Natural killer cell (primary cell): ENCODE results near the gene TYSND1. TPM values are rescaled to one million over a fixed set of nuclear protein-coding genes. Genes with fewer than 3 reads are reported as not detected.

Experiments
- ATAC-seq, 3 donors: fragments of 150-1000 bp in 2 of 3; fragments of 200-7000 bp in 1 of 3; cut with Tn5 transposase; 1 replicate in 1 of 3; 2 replicates in 2 of 3; pipeline ENCODE4 v1.10.0; 2021; ENCODE audit warnings: mild to moderate bottlenecking in 2 of 3, moderate library complexity in 2 of 3
- DNase-seq, 2 donors: peaks; one replicate each; pipeline versions ENCODE4 v3.0.0 to v3.0.0-alpha.2; 2013 to 2021; ENCODE audit warnings: mixed read lengths in 1 of 2
- H3K27ac ChIP-seq: one replicate; pipeline ENCODE4 v1.5.1; 2013; ENCODE audit warnings: mild to moderate bottlenecking, low read length
- H3K27me3 ChIP-seq: one replicate; pipeline ENCODE4 v1.6.1; 2013; ENCODE audit warnings: low read length; ENCODE audit not compliant: control insufficient read depth, insufficient read depth
- H3K36me3 ChIP-seq: one replicate; pipeline ENCODE4 v1.6.1; 2013; ENCODE audit warnings: low read length; ENCODE audit not compliant: control insufficient read depth, insufficient read depth
- H3K4me1 ChIP-seq: one replicate; pipeline ENCODE4 v1.6.1; 2013; ENCODE audit warnings: low read length; ENCODE audit not compliant: control insufficient read depth, insufficient read depth
- H3K4me3 ChIP-seq: one replicate; pipeline ENCODE4 v1.5.1; 2013; ENCODE audit warnings: low read length
- H3K9me3 ChIP-seq: one replicate; pipeline ENCODE4 v1.6.1; 2013; ENCODE audit warnings: low read length; ENCODE audit not compliant: control insufficient read depth, insufficient read depth
- H3K27ac Mint-ChIP-seq, 2 donors: one replicate each; pipeline ENCODE4 v1.8.0; 2022; ENCODE audit warnings: mild to moderate bottlenecking in 2 of 2, mixed read lengths in 2 of 2, moderate library complexity in 1 of 2
- H3K27me3 Mint-ChIP-seq, 2 donors: one replicate each; pipeline ENCODE4 v1.8.0; 2022; ENCODE audit warnings: low read depth in 2 of 2, mixed read lengths in 2 of 2
- H3K36me3 Mint-ChIP-seq: one replicate; pipeline ENCODE4 v1.8.0; 2022; ENCODE audit warnings: mixed read lengths
- H3K4me1 Mint-ChIP-seq, 2 donors: one replicate each; pipeline ENCODE4 v1.8.0; 2022; ENCODE audit warnings: mixed read lengths in 2 of 2
- H3K4me3 Mint-ChIP-seq: one replicate; pipeline ENCODE4 v1.8.0; 2022; ENCODE audit warnings: mild to moderate bottlenecking, moderate library complexity, mixed read lengths
- H3K9me3 Mint-ChIP-seq, 2 donors: one replicate each; pipeline ENCODE4 v1.8.0; 2022; ENCODE audit warnings: mixed read lengths in 2 of 2
- CTCF ChIP-seq: fragments of 200-600 bp; IDR thresholded peaks from one replicate; pipeline ENCODE4 v1.8.0; 2022; ENCODE audit warnings: antibody characterized with exemption
- WGBS: methylation state at CpG from one replicate; pipeline ENCODE4 v1.1.7; 2013; ENCODE audit warnings: missing lambda C conversion rate; ENCODE audit not compliant: insufficient coverage; 5-methylcytosine and 5-hydroxymethylcytosine counted together
- intact Hi-C: fragments of 100-400 bp; cut with micrococcal nuclease; formaldehyde crosslinking; loops from one replicate; pipeline ENCODE4 v1.14.2; 2022
- total RNA-seq, 4 donors: library from RNA; stranded (reverse); fragments of 120-200 nt in 1 of 4; gene quantifications; one replicate each; pipeline versions ENCODE4 v1.2.3 to v1.2.4, GENCODE V29; 2013 to 2022

The TYSND1 gene
- total RNA-seq, 3 donors from 2014 or later (not counting 1 experiment from before 2014, with no cell fraction given), result 12.0 to 17.9 (median 12.4) TPM

GRCh38 chr10:70088308-70088698 lies 58.2 kb downstream of the TYSND1 start:
- WGBS, result 43% methylated on average over 1 of the region's 3 CpGs

More at GRCh38 chr10:70088308-70088698, 58.2 kb downstream of the TYSND1 start:
- H3K4me3 Mint-ChIP-seq, result no peak overlapping the region
- Histone ChIP-seq H3K27me3 (no peaks in the 10 kb centered on the region), H3K36me3 (no peaks in the 10 kb centered on the region), H3K4me3 (no peak overlapping the region), H3K4me1 (peaks cover 19% of the 10 kb centered on the region), H3K9me3 (no peaks in the 10 kb centered on the region), H3K27ac (no peak overlapping the region)
- DNase-seq (no peak), ATAC-seq (no peak)
- intact Hi-C loops, result no loop called here
- H3K27me3 Mint-ChIP-seq, result peaks cover 0 to 6% of the 10 kb centered on the region in 2 donors
- H3K27ac Mint-ChIP-seq, result no peak overlapping the region
- peaks cover 18% of the 10 kb centered on the region in 2 donors for H3K4me1 Mint-ChIP-seq
- no peak for TF ChIP-seq CTCF
- no peaks in the 10 kb centered on the region for H3K9me3 Mint-ChIP-seq
- no peaks in the 10 kb centered on the region for H3K36me3 Mint-ChIP-seq

Other genes with a start within 250 kb of the TYSND1 start
- gene MACROH2A2, start 93.9 kb downstream of the TYSND1 start, total RNA-seq, result 1 to 10 TPM in 2 of 3 donors, under 1 TPM in 1; 0.78 to 1.4 (median 1.1) TPM
- gene AIFM2, start 13.9 kb downstream of the TYSND1 start, total RNA-seq, result 1 to 10 TPM; 3.7 to 4.2 (median 3.9) TPM
- 100 to 1,000 TPM; 200 to 212 (median 206) TPM for gene SAR1A, start 23.8 kb upstream of the TYSND1 start, total RNA-seq
- 10 to 100 TPM; 17.0 to 26.5 (median 19.2) TPM for gene PPA1, start 86.7 kb upstream of the TYSND1 start, total RNA-seq
- gene NPFFR1, start 137.3 kb upstream of the TYSND1 start, total RNA-seq, result under 1 TPM in 1 of 3 donors, not detected in 2; 0.05 TPM
- 1 to 10 TPM; 1.2 to 1.5 (median 1.3) TPM for gene LRRC20, start 235.9 kb upstream of the TYSND1 start, total RNA-seq